ENCODE measurements around the gene ARPC1A. TPM values are rescaled to one million over a fixed set of nuclear protein-coding genes. Genes with fewer than 3 reads are reported as not detected.

Gene ARPC1A
- total RNA-seq, 4 donors from 2014 or later, result 37.0 to 58.8 (median 44.1) TPM

DNA sequence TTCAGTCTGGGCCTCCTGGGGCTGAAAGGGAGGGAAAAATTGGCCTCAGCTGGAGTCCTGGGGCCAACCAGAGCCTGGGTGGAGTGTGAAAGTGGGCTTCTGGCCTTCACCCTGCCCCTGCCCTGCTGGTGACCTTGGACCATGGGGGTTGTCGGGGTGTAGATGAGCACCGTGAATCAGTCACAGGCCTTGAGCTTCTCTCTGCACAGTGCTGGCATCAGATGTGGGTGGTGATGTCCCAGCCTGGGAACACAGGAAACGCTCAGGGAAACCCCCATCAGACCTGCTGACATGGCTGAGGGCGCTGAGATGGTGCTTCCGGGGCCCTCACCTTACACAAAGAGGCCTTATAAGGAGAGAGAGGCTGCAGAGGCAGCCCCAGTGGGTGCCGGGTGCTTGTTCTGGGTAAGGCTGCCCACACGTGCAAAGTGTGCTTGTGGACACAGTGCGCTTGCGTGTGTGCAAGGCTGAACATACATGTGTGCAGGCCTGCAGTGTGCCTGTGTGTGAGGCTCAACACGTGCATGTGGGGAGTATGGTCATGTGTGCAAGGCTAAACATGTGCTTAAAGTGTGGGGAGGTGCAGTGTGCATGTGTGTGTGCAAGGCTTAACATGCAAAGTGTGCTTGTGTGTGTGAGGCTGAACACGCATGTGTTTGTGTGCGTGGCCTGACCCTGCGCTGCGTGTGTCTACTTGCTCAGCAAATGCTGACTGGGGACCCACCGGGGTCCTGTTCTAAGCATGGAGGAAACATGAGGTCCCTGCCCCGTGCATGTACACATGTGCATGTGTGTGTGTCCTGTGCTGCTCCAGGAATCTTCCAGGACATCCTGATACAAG, 55.3 kb downstream of the ARPC1A start:
- H3K4me3 ChIP-seq, result no peak overlapping the region
- TF ChIP-seq POLR2A (IDR thresholded peaks at IDR 0.05) (no peak), CTCF (IDR thresholded peaks at IDR 0.05 in 4 of 5, conservative IDR thresholded peaks at IDR 0.05 in 1 of 5) (no peak)
- H3K27ac ChIP-seq, result peak overlapping the region in 3 of 4 donors; percentile 74 to 77 (median 76)
- intact Hi-C loops (cut with DNase I; ENCODE audit: low total_unique reads) (no loop called here), in situ Hi-C loops (cut with MboI; ENCODE audit: low sequenced_read_pairs in 4 of 4) (no loop called here)
- no peak for ATAC-seq
- no peaks in the 10 kb centered on the region for H3K9me3 ChIP-seq
- H3K27me3 ChIP-seq, result no peaks in the 10 kb centered on the region
- DNase-seq, result no peak
- no peaks in the 10 kb centered on the region for H3K36me3 ChIP-seq
- H3K4me1 ChIP-seq, result peaks cover 8 to 21% of the 10 kb centered on the region in 2 donors

GRCh38 chr7:99381664-99382075, 56.0 kb downstream of the ARPC1A start:
- H3K36me3 ChIP-seq, result no peaks in the 10 kb centered on the region

GRCh38 chr7:99383203-99383602, 57.5 kb downstream of the ARPC1A start:
- Histone ChIP-seq H3K27me3 (no peaks in the 10 kb centered on the region), H3K27ac (no peak overlapping the region), H3K36me3 (peaks cover 0 to 2% of the 10 kb centered on the region in 2 donors), H3K4me1 (peaks cover 8 to 21% of the 10 kb centered on the region in 2 donors), H3K4me3 (no peak overlapping the region), H3K9me3 (no peaks in the 10 kb centered on the region)
- intact Hi-C loops (cut with DNase I; ENCODE audit: low total_unique reads), result no loop called here
- TF ChIP-seq POLR2A (IDR thresholded peaks at IDR 0.05) (no peak), CTCF (IDR thresholded peaks at IDR 0.05 in 4 of 5, conservative IDR thresholded peaks at IDR 0.05 in 1 of 5) (no peak)
- ATAC-seq, result no peak
- in situ Hi-C loops (cut with MboI; ENCODE audit: low sequenced_read_pairs in 4 of 4), result no loop called here
- DNase-seq, result no peak

More at GRCh38 chr7:99381664-99382075, 56.0 kb downstream of the ARPC1A start:
- H3K9me3 ChIP-seq, result no peaks in the 10 kb centered on the region
- in situ Hi-C loops (cut with MboI; ENCODE audit: low sequenced_read_pairs in 4 of 4), result no loop called here
- H3K27ac ChIP-seq, result no peak overlapping the region
- no peaks in the 10 kb centered on the region for H3K27me3 ChIP-seq
- ATAC-seq, result no peak
- peaks cover 8 to 21% of the 10 kb centered on the region in 2 donors for H3K4me1 ChIP-seq
- DNase-seq, result no peak
- intact Hi-C loops (cut with DNase I; ENCODE audit: low total_unique reads), result no loop called here
- no peak for TF ChIP-seq CTCF (IDR thresholded peaks at IDR 0.05 in 4 of 5, conservative IDR thresholded peaks at IDR 0.05 in 1 of 5)
- no peak for TF ChIP-seq POLR2A (IDR thresholded peaks at IDR 0.05)
- no peak overlapping the region for H3K4me3 ChIP-seq

DNA sequence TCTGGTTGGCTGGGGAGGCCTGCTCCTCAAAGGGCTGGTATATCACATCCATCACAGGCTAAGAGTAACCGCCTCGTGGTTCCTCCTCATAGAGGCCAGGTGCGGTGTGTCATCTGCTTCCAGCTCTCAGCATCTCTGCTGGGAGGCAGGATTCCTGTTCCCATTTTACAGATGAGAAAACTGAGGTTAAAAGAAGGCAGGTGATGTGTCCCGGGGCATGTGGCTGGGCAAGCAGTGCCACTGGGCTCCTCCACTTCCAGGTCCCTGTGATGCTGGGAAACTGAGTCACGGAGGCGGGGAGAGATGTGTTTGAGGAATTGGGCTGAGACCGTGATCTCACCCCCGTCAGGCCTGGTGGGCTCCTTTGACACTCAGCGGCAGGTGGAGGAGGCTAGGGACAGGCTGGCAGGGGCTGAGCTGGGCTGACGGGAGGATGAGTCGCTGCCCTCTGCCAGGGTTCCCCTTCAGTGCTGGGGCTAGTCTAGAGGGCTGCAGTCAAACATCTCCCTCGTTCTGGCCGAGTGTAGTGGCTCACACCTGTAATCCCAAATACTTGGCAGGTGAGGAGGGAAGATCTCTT, 58.2 kb downstream of the ARPC1A start:
- H3K27ac ChIP-seq, result no peak overlapping the region
- no peak for DNase-seq
- H3K36me3 ChIP-seq, result peaks cover 0 to 4% of the 10 kb centered on the region in 2 donors
- TF ChIP-seq POLR2A (IDR thresholded peaks at IDR 0.05) (no peak), CTCF (IDR thresholded peaks at IDR 0.05 in 4 of 5, conservative IDR thresholded peaks at IDR 0.05 in 1 of 5) (no peak)
- intact Hi-C loops (cut with DNase I; ENCODE audit: low total_unique reads), result no loop called here
- H3K4me1 ChIP-seq, result peaks cover 8 to 20% of the 10 kb centered on the region in 2 donors
- ATAC-seq, result no peak
- H3K9me3 ChIP-seq, result no peaks in the 10 kb centered on the region
- no peak overlapping the region for H3K4me3 ChIP-seq
- in situ Hi-C loops (cut with MboI; ENCODE audit: low sequenced_read_pairs in 4 of 4), result no loop called here
- H3K27me3 ChIP-seq, result no peaks in the 10 kb centered on the region

Data from gastrocnemius medialis (tissue), 4 donors.